ENCODE data around the gene P2RX5. TPM values are rescaled to one million over a fixed set of nuclear protein-coding genes. Genes with fewer than 3 reads are reported as not detected.

The P2RX5 gene
- total RNA-seq, 1 donor, result 31.5 TPM

DNA sequence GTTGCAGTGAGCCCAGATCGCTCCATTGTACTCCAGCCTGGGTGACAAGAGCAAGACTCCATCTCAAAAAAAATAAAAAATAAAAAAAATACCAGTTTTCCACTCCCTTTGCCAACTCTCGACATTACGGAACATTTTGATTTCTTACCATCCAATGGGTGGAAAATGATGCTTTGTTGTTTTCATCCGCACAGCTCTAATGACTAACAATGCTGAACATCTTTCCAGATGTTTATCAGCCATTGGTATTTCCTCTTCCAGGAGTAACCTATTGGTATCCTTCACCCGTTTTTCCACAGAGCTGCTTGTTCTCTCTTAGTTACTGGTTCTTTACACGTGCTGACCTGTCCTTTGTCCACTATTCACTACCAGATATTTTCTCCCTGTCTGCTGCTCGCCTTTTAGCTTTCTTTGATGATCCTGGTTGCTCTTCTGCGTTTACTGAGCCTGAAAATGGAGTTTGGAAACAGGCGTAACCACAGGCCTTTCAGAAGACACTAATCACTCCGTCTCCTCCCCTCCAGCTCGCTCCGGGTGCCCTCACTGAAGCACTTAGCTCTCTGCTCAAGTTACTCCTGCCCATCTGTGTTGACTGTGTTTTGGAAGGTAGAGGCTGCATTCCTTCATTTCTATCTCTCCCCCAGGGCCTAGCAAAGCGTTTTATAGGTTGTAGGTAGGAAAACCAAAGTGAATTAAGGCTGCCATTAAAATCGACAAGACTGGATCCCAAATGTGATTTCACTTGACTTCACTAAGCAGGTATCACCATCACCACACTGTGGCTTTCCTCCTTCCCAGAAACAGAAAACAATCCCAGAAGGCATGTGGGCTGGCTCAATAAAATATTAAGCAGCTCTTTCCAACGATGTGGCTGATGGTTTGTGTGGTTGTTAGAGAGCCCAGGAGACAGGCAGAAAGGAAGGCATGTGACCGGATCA lies 68.9 kb downstream of the P2RX5 start:
- DNase-seq (ENCODE audit: low read depth in 2 of 3, low spot score in 2 of 3), result no peak

Other genes with a start within 250 kb of the P2RX5 start
- 0.27 TPM for gene SPATA22, start 224.3 kb downstream of the P2RX5 start, total RNA-seq
- not detected for gene ASPA, start 220.2 kb downstream of the P2RX5 start, total RNA-seq
- under 0.01 TPM for gene TRPV3, start 138.3 kb downstream of the P2RX5 start, total RNA-seq
- gene TRPV1, start 86.7 kb downstream of the P2RX5 start, total RNA-seq, result 3.8 TPM
- gene SHPK, start 59.9 kb downstream of the P2RX5 start, total RNA-seq, result 16.4 TPM
- 19.1 TPM for gene CTNS, start 59.4 kb downstream of the P2RX5 start, total RNA-seq
- 26.4 TPM for gene TAX1BP3, start 27.6 kb downstream of the P2RX5 start, total RNA-seq
- gene EMC6, start 27.3 kb downstream of the P2RX5 start, total RNA-seq, result 27.5 TPM
- gene HASPIN, start 27.7 kb upstream of the P2RX5 start, total RNA-seq, result 1.9 TPM
- gene ITGAE, start 105.0 kb upstream of the P2RX5 start, total RNA-seq, result 10.5 TPM
- 10.8 TPM for gene NCBP3, start 150.1 kb upstream of the P2RX5 start, total RNA-seq
- 3.5 TPM for gene CAMKK1, start 196.9 kb upstream of the P2RX5 start, total RNA-seq
- 160 TPM for gene P2RX1, start 220.3 kb upstream of the P2RX5 start, total RNA-seq